A172 (cell line): Measurements from ENCODE around the gene SORBS2. TPM values are rescaled to one million over a fixed set of nuclear protein-coding genes. Genes with fewer than 3 reads are reported as not detected.

Experiments
- DNase-seq: peaks from one replicate; pipeline ENCODE4 v3.0.0-alpha.2; 2015; ENCODE audit warnings: low spot score
- total RNA-seq: library from RNA; depleted of rRNA; stranded (reverse); fragments of >200 nt; shearing (Covaris generic); gene quantifications from 2 replicates; pipeline ENCODE4 v1.2.3, GENCODE V29; 2014

The SORBS2 gene
- total RNA-seq, 1 experiment from 2014 or later: 14.2 TPM

DNA sequence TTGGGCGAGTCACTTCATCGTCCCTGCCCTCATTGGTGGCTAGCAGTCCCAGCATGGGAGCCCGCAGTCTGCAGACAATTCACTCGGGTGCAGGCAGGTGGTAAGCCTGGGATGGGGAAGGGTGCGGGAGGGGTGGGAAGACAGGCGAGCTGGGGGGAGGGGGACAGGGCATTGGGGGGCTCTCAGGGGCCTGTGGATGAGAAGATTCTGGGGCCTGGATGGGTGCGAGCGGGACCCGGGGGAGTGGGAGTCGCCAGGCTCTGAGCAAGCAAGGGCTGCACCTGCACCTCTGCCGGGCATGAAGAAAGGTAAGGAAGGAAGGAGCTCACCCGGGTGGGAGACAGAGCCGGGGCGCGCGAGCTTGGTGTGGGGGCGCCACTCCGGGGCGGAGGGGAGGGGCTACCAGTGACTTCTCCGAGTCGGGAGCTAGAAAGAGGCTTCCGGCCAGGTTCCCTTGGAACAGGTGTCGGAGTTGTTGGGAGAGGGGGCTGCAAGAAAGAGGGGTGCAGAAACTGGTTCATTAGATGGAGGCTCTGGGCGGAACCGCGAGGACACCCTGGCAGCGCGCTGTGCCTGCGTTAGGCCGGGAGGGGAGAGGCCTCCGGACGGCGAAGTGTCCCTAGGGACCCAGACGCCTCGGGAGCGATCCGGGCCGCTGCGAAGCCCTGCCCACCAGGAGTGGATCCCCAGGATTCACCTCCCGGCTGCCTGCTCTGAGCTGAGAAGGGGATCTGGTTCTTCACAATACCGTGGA lies 173.3 kb downstream of the SORBS2 start:
- DNase-seq: no peak

DNA sequence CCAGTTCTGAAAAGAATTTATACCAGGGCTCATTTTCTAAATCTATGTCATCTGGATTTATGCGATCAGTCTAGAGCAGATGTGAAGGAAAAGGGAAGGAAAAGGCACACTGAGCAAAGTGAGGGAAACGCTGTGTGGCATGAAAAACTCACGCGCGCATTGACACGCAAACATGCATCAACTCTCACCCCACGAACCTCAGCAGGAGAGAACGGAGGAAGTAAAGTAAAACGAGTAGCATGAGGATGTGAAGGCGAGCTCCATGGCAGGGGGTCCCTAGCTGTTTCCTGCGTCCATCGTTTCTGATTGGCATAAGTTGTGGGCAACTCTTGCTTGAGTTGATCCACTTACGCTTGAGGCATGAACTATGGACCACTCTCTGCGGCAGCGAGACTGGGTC lies 173.9 kb downstream of the SORBS2 start:
- DNase-seq: no peak

DNA sequence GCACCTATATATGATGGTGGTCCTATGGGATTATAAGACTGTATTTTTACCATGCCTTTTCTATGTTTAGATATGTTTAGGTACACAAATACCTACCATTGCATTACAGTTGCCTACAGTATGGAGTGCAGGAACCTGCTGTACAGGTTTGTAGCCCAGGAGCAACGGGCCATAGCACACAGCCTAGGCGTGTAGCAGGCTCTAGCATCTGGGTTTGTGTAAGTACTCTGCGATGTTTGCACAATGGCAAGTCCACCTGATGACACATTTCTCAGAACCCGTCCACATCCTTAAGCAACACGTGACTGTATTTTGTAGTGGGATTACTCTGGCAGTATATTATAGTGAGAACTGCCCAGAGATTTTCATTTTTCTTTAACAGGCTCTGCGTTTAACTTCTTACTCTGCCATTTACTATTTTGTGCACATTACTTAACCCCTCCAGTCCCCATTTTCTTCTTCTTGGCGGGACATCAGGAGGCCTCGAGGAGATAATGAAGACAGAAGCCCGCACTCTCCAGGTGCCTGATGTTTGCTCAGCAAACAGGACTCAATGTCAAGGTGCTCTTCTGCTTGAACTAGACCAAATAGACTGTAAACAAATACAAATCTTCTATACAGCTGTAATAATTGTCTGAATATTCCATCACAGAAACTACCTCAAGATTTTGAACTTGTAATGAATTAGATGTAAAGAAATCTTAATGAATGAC lies 174.7 kb downstream of the SORBS2 start:
- no peak for DNase-seq

DNA sequence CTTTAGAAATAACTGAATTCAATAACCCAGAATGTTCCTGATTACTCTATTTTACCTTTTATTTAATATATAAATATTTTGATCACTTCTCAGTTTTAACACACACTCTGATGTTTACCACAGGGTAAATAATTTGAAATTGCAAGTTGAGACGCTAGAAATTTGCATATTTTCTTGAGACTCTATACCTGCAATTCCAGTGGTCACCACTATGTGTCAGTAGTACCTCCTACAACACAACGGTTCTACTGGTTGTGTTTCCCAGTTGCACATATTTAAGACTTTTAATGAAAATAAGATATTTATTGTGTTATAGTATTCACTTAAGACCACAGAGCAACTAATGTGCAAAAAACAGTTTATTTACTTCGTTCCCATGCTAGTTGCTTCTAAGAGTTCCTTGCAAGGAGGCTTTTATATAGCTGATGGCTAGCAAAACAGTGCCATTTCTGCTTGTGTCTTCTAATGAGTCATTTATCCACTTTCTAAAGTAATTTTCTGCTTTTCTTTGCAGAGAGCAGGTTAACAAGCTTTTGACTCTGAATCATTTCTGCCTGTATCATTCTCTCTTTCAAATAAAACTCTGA lies 177.8 kb downstream of the SORBS2 start:
- no peak for DNase-seq

DNA sequence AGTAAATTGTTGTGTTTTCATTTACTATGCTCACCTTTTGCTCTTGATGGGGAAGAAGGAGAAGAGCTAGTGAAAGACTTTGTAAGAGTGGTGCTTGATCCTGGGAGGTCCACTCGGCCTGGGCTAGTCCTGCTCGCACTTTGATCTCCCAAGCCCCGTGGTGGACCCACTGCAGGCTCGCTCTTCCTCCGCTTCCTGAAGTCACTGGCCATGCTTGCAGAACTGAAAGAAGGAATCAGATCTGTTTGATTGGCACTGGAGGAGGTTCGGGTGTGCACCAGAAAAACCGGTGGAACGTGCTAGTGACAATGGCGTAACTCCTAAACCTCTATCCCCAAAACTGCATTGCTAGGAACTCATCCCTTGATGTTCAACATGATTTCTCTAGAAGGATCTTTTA lies 185.2 kb downstream of the SORBS2 start:
- no peak for DNase-seq

GRCh38 chr4:185625503-185625902 lies 186.5 kb downstream of the SORBS2 start:
- peak; percentile 7 for DNase-seq

- DNase-seq: no peak
Observed at GRCh38 chr4:185624259-185624589, 187.8 kb downstream of the SORBS2 start.

DNA sequence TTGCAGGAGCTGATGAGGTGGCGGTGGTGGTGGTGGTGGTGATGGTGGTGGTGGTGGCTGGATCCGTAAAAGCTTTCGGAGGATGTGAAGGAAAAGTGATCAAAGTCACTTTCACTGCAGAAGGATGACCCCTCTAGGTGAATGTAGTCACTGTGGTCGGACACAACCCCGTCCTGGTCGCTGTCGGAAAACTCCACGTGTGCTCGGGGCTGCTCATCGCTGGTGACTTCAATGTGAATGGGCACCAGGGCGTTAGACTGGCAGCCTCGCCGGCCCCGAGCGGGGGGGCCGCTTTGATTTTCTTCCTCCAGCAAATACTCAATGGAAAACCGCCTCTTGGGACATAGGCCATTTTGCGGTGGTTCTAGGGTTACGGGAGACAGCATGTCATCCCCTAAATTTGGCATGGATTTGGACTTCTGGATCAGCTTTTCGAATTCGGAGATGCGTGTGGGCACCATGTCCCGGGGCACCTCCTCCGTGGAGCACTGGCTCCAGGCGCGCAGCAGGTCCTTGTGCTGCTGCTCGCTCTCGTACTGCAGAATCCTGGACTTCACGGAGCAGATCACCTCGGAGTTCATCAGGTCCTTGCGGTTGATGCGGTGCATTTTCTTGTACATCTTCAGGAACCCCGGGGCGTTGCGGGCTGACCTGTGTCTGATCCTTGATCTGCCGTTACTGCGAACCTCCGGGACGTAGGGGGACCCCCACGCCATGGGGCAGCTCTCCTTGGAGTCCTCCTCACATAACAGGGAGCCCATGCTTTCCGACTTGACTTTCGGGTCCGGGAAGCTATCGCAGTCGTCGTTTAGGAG lies 188.3 kb downstream of the SORBS2 start:
- DNase-seq: no peak

- no peak for DNase-seq
Observed at GRCh38 chr4:185608185-185608584, 203.8 kb downstream of the SORBS2 start.

DNA sequence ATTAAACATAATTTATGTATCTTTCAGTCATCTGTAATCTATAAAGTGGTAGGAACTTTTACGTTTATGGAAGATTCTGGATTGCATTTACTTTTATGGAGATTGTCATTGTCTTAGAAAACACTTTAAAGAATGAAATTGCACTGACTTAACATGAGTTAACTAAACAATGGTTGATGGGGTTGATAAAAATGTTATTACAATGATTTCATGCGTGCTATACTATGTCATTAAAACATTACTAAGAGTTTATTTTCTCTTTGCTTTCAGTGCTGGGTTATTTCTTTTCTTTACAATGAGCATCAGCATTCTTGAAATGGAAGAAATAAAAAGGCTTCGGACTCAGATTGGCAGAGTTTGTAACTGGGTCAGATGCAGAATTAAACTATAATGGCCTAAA lies 209.6 kb downstream of the SORBS2 start:
- DNase-seq: no peak

DNA sequence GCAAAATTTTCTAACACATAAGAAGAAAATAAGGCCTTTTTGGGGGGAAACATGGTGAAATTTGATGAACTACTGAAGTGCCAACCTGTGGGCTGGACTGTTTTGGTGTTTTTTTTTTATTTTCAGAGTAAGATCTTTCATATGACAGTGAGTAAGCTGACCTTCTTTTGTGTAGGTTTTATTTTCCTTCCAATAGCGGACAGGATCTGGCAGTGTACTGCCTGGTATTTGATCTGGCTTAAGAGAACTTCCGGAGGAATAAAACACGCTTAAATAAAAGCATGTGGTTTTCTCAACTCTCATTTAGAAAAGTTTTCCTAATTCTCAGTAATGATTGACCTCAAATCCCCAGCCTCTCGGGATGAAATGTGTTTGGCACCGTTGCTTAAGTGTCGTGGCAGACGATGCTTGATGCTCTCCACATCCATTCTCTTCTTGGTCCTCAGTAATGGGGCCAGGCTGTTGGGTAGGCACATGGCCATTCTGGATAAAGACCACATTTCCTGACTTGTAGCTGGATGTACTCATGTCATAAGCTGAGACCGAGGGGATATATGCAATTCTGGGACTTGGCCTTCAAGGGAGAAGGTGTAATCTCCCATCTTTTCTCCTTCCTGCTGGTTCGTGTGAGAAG lies 211.1 kb downstream of the SORBS2 start:
- no peak for DNase-seq

DNA sequence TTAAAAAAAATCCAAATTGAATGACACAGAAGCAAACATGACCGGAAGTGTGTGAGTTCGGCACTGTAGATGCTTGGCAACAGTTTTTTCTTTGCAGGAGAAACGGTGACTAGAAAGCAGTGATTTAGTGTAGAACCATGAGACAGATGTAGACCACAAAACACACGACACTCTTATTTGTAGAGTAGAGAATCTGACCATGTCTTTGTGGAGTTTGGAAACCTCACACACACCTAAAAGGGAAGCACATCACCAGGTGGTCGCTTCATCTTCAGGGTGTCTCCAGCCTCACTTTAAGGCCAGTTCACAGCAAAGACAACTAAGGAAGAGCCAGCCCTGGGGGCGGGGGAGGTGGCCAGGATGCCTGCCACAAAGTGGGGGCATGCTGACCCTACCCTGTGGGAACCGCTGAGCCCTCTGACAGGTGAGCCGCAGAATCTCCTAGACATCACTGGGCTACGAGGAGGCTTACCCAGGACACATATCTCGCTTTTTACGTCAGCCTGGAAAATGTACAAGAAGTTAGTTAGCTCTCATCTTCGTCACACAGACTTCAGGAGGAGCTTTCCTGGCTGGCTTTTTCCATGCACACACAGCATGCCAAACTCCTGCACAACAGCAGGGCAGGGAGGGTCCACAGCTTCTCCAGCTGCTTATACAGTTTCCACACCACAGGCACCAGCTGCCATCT lies 212.3 kb downstream of the SORBS2 start:
- no peak for DNase-seq

- no peak for DNase-seq
Observed at GRCh38 chr4:185598846-185599552, 213.0 kb downstream of the SORBS2 start.

GRCh38 chr4:185597532-185598188 lies 214.3 kb downstream of the SORBS2 start:
- DNase-seq: peak; percentile 62

DNA sequence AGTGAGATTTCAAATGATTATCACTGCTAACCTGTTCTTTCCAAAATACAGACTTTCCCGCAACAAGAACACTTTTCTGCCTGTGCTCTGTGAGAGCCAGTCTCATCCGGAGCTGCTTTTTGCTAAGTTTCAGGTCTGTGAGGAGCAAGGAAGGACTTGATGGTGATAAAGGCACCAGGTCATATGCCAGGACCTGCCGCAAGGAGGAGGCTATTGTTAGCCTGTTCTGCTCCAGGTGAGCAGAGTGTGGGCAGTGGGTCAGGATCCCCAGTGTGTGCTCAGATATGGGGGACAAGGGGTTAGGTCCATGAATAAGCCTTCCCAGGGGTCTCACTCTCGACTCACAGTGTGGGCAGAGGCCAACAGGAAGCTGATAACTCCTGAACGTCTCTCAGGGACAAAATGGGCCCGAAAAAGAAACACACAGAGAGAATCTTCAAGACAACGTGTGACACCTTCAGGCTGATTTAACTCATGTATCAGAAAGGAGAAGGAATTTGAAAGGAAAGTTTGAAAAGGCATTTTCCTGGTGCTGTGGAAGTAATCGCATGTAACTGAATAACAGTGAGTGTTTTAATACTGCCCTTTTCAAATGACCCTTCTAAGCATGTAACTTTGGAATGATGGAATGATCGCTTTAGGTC lies 219.0 kb downstream of the SORBS2 start:
- DNase-seq: no peak

GRCh38 chr4:185592438-185592837 lies 219.6 kb downstream of the SORBS2 start:
- DNase-seq: no peak

DNA sequence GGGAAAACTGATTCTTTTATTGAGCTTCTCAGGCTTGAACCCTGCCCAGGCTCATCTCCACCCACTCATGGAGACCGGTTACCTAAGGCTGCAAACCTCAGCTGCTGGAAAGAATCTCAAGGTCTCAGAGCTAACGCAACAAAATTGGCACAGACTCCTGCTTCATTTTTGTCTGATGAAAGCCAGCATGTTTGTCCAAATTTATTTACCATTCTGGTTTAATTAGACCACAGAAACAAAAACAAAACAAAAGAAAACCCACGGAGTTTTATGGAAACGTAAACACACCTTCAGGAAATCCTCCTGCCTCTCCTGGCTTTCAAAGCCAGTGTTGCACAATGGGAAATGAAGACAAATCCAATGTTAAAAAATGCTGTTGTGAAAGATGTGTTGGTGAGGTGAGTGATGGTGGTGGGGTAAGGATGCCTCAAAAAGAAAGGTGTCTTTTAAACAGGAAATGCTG lies 220.3 kb downstream of the SORBS2 start:
- no peak for DNase-seq

GRCh38 chr4:185590982-185591381 lies 221.0 kb downstream of the SORBS2 start:
- no peak for DNase-seq

- DNase-seq: peak; percentile 59
Observed at GRCh38 chr4:185589067-185589836, 222.7 kb downstream of the SORBS2 start.
